OCI-LY1 (cell line): Measurements from ENCODE around the gene USP53.

Experiments
- H2AFZ ChIP-seq: fragments of 200-600 bp; sonication (generic), shearing (Covaris generic); 2 replicates; pipeline ENCODE4 v1.6.0; 2014; ENCODE audit warnings: antibody characterized with exemption, mild to moderate bottlenecking, low read length
- H3F3A ChIP-seq: fragments of 200-600 bp; sonication (generic), shearing (Covaris generic); 2 replicates; pipeline ENCODE4 v1.6.0; 2014; ENCODE audit warnings: mild to moderate bottlenecking, antibody characterized with exemption, low read length, moderate library complexity; ENCODE audit not compliant: insufficient read depth
- H3K27ac ChIP-seq: fragments of 200-600 bp; sonication (generic); 2 replicates; pipeline ENCODE4 v1.5.1; 2014; ENCODE audit warnings: low read length, mixed run types, mild to moderate bottlenecking, low read depth; ENCODE audit not compliant: poor library complexity, severe bottlenecking
- H3K27me3 ChIP-seq: fragments of 200-600 bp; sonication (generic); 2 replicates; pipeline ENCODE4 v1.6.0; 2014; ENCODE audit warnings: antibody characterized with exemption, mild to moderate bottlenecking, low read length, moderate library complexity; ENCODE audit not compliant: insufficient read depth
- H3K36me3 ChIP-seq: fragments of 200-600 bp; sonication (generic); 2 replicates; pipeline ENCODE4 v1.6.1; 2014; ENCODE audit warnings: mild to moderate bottlenecking, antibody characterized with exemption, low read length, moderate library complexity, mixed read lengths; ENCODE audit not compliant: insufficient read depth
- H3K4me1 ChIP-seq: fragments of 200-600 bp; sonication (generic); 2 replicates; pipeline ENCODE4 v1.5.1; 2014; ENCODE audit warnings: mild to moderate bottlenecking, low read length, moderate library complexity; ENCODE audit not compliant: insufficient read depth, severe bottlenecking
- H3K4me2 ChIP-seq: fragments of 200-600 bp; sonication (generic), shearing (Covaris generic); 2 replicates; pipeline ENCODE4 v1.6.1; 2014; ENCODE audit warnings: low read length
- H3K4me3 ChIP-seq: fragments of 200-600 bp; sonication (generic); 2 replicates; pipeline ENCODE4 v1.5.1; 2014; ENCODE audit warnings: low read length, low read depth, mild to moderate bottlenecking, mixed read lengths; ENCODE audit not compliant: poor library complexity, severe bottlenecking
- H3K79me2 ChIP-seq: fragments of 200-600 bp; shearing (Covaris generic); 2 replicates; pipeline ENCODE4 v1.6.1; 2016; ENCODE audit warnings: mixed run types, low read length, mixed read lengths; ENCODE audit not compliant: insufficient read depth
- H3K9ac ChIP-seq: fragments of 200-600 bp; sonication (generic), shearing (Covaris generic); 2 replicates; pipeline ENCODE4 v1.6.1; 2014; ENCODE audit warnings: mild to moderate bottlenecking, low read length, mixed read lengths
- H3K9me2 ChIP-seq: fragments of 200-600 bp; sonication (generic), shearing (Covaris generic); 2 replicates; pipeline ENCODE4 v1.6.1; 2014; ENCODE audit warnings: low read depth, mild to moderate bottlenecking, low read length, mixed read lengths
- H3K9me3 ChIP-seq: fragments of 200-600 bp; shearing (Covaris generic); 2 replicates; pipeline ENCODE4 v1.6.1; 2014; ENCODE audit warnings: low read length, mixed read lengths
- H4K20me1 ChIP-seq: fragments of 200-600 bp; sonication (generic), shearing (Covaris generic); 2 replicates; pipeline ENCODE4 v1.6.0; 2016; ENCODE audit warnings: mild to moderate bottlenecking, low read length; ENCODE audit not compliant: insufficient read depth
- EZH2 ChIP-seq: fragments of 200-600 bp; sonication (generic), shearing (Covaris generic); IDR thresholded peaks from 2 replicates; pipeline ENCODE4 v1.8.0; 2017; ENCODE audit warnings: borderline replicate concordance, mixed run types, mild to moderate bottlenecking, antibody characterized with exemption, low read length, moderate library complexity, mixed read lengths
- TF ChIP-seq, protein P1 (sequence below): fragments of 200-600 bp; sonication (generic), shearing (Covaris generic); IDR thresholded peaks from 2 replicates; pipeline ENCODE4 v1.5.1; 2017; ENCODE audit warnings: mild to moderate bottlenecking, antibody characterized with exemption, low read length, moderate library complexity, mixed read lengths

The USP53 gene

DNA sequence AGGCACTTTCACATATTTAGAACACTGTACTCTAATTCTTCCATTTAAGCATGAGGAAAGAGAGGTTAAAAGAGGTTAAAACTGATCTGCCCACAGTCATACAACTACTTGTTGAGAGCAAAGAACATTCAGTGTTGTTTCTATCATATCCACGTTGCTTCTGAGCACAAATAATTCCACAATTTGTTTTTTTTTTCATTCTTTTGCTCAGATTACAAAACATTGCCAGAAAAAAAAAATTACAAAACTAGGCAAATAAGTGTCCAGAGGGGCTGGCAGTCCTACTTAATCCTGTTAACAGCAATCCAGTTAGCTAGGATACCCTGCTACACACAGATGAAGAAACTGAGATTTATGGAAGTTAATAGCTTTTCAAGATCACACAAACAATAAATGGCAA, 6.3 kb upstream of the USP53 start:
- H3K4me3 ChIP-seq: no peak overlapping the region
- TF ChIP-seq, protein P1, sequence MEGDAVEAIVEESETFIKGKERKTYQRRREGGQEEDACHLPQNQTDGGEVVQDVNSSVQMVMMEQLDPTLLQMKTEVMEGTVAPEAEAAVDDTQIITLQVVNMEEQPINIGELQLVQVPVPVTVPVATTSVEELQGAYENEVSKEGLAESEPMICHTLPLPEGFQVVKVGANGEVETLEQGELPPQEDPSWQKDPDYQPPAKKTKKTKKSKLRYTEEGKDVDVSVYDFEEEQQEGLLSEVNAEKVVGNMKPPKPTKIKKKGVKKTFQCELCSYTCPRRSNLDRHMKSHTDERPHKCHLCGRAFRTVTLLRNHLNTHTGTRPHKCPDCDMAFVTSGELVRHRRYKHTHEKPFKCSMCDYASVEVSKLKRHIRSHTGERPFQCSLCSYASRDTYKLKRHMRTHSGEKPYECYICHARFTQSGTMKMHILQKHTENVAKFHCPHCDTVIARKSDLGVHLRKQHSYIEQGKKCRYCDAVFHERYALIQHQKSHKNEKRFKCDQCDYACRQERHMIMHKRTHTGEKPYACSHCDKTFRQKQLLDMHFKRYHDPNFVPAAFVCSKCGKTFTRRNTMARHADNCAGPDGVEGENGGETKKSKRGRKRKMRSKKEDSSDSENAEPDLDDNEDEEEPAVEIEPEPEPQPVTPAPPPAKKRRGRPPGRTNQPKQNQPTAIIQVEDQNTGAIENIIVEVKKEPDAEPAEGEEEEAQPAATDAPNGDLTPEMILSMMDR: no peak
- TF ChIP-seq EZH2: no peak
- H3K27ac ChIP-seq: no peak overlapping the region

DNA sequence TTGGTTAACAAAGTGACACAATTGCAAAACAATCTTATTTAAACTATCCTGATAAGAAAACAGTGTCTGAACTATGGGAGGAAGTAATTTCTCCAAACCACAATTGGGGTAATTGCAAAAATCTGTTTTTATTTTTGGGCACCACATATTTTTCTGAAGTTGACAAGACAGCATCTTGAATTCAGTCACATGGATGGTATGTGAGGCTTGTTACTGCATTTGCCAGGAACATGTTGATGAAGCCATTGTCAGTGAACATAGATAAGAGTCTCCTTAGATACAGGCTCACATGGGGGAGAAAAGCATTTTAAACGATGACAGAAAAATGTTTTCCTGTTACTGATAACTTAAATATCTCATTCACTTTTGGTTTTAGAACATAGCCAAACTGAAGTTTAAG, 5.5 kb upstream of the USP53 start:
- no peak overlapping the region for H3K27ac ChIP-seq

More for the DNA sequence above, 6.3 kb upstream of the USP53 start:
- no peak overlapping the region for H3K9ac ChIP-seq
- no peaks in the 10 kb centered on the region for H3K36me3 ChIP-seq
- H3K79me2 ChIP-seq: no peaks in the 10 kb centered on the region
- H3K4me1 ChIP-seq: peaks cover 15% of the 10 kb centered on the region
- H3K9me3 ChIP-seq: no peaks in the 10 kb centered on the region
- no peaks in the 10 kb centered on the region for H3K9me2 ChIP-seq
- no peaks in the 10 kb centered on the region for H3K27me3 ChIP-seq
- H3F3A ChIP-seq: no peaks in the 10 kb centered on the region
- H4K20me1 ChIP-seq: no peaks in the 10 kb centered on the region
- no peak overlapping the region for H3K4me2 ChIP-seq
- H2AFZ ChIP-seq: no peak overlapping the region

DNA sequence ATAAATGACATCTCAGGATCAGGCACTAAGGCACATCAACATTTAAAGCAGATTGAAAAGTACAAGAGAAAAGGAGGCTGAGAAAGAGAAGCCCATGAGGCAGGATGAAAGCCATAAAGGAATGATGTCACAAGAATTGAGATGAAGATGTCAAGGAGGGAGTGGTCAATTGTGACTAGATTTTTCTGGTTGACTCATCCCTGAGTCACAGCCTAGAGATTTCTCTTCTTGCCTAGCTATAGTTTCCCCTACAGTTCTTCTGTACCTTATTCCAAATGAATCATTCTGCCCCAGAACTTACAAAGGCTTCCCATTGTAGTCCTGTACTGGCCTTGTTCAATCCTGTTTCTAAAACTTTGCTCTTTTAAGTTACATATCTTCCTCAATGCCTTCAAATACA, 3.4 kb upstream of the USP53 start:
- no peaks in the 10 kb centered on the region for H3F3A ChIP-seq
- no peak overlapping the region for H3K4me2 ChIP-seq
- H3K4me1 ChIP-seq: peaks cover 26% of the 10 kb centered on the region
- no peaks in the 10 kb centered on the region for H3K9me2 ChIP-seq
- H4K20me1 ChIP-seq: no peaks in the 10 kb centered on the region
- H2AFZ ChIP-seq: no peak overlapping the region
- H3K4me3 ChIP-seq: no peak overlapping the region
- H3K27ac ChIP-seq: no peak overlapping the region
- H3K36me3 ChIP-seq: no peaks in the 10 kb centered on the region
- TF ChIP-seq, protein P1: no peak
- TF ChIP-seq EZH2: no peak
- no peak overlapping the region for H3K9ac ChIP-seq
- no peaks in the 10 kb centered on the region for H3K27me3 ChIP-seq
- H3K9me3 ChIP-seq: no peaks in the 10 kb centered on the region
- H3K79me2 ChIP-seq: peaks cover 6% of the 10 kb centered on the region

More for the DNA sequence above, 5.5 kb upstream of the USP53 start:
- Histone ChIP-seq H3K4me1 (peaks cover 22% of the 10 kb centered on the region), H3K27me3 (no peaks in the 10 kb centered on the region), H3K79me2 (no peaks in the 10 kb centered on the region), H3K36me3 (no peaks in the 10 kb centered on the region), H3K4me2 (no peak overlapping the region), H3K9me2 (no peaks in the 10 kb centered on the region), H2AFZ (no peak overlapping the region), H3K9me3 (no peaks in the 10 kb centered on the region), H3K9ac (no peak overlapping the region), H4K20me1 (no peaks in the 10 kb centered on the region), H3K4me3 (no peak overlapping the region), H3F3A (no peaks in the 10 kb centered on the region)
- TF ChIP-seq, protein P1: no peak
- TF ChIP-seq EZH2: no peak
